ENCODE results near the gene KCNIP1.

The KCNIP1 gene

GRCh38 chr5:170484459-170484831 lies 19.4 kb upstream of the KCNIP1 start:
- DNase-seq: no peak
- in situ Hi-C loops (cut with HindIII; ENCODE audit: low pct_ligation_motif_present, low sequenced_read_pairs): no loop called here
- Histone ChIP-seq H3K27me3 (replicated peaks) (no peaks in the 10 kb centered on the region), H3K36me3 (replicated peaks) (no peaks in the 10 kb centered on the region), H3K4me3 (ENCODE audit: low read depth, low read length) (no peak overlapping the region), H3K27ac (no peak overlapping the region)
- no peak for TF ChIP-seq CTCF (IDR thresholded peaks at IDR 0.05; ENCODE audit: low read depth, low read length, missing control alignments)

- Histone ChIP-seq H3K4me3 (ENCODE audit: low read depth, low read length) (no peak overlapping the region), H3K36me3 (replicated peaks) (no peaks in the 10 kb centered on the region), H3K27me3 (replicated peaks) (no peaks in the 10 kb centered on the region), H3K27ac (no peak overlapping the region)
- TF ChIP-seq CTCF (IDR thresholded peaks at IDR 0.05; ENCODE audit: low read depth, low read length, missing control alignments): no peak
- in situ Hi-C loops (cut with HindIII; ENCODE audit: low pct_ligation_motif_present, low sequenced_read_pairs): no loop called here
- DNase-seq: no peak
Measured at GRCh38 chr5:170484847-170485615, 18.8 kb upstream of the KCNIP1 start.

GRCh38 chr5:170485616-170485911 lies 18.3 kb upstream of the KCNIP1 start:
- Histone ChIP-seq H3K36me3 (replicated peaks) (no peaks in the 10 kb centered on the region), H3K27me3 (replicated peaks) (no peaks in the 10 kb centered on the region), H3K27ac (no peak overlapping the region), H3K4me3 (ENCODE audit: low read depth, low read length) (no peak overlapping the region)
- in situ Hi-C loops (cut with HindIII; ENCODE audit: low pct_ligation_motif_present, low sequenced_read_pairs): no loop called here
- DNase-seq: no peak
- no peak for TF ChIP-seq CTCF (IDR thresholded peaks at IDR 0.05; ENCODE audit: low read depth, low read length, missing control alignments)

GRCh38 chr5:170486371-170486770 lies 17.4 kb upstream of the KCNIP1 start:
- Histone ChIP-seq H3K4me3 (ENCODE audit: low read depth, low read length) (no peak overlapping the region), H3K36me3 (replicated peaks) (no peaks in the 10 kb centered on the region), H3K27ac (no peak overlapping the region), H3K27me3 (replicated peaks) (no peaks in the 10 kb centered on the region)
- no peak for TF ChIP-seq CTCF (IDR thresholded peaks at IDR 0.05; ENCODE audit: low read depth, low read length, missing control alignments)
- in situ Hi-C loops (cut with HindIII; ENCODE audit: low pct_ligation_motif_present, low sequenced_read_pairs): no loop called here
- no peak for DNase-seq

- DNase-seq: no peak
- in situ Hi-C loops (cut with HindIII; ENCODE audit: low pct_ligation_motif_present, low sequenced_read_pairs): no loop called here
- H3K27ac ChIP-seq: no peak overlapping the region
- no peak for TF ChIP-seq CTCF (IDR thresholded peaks at IDR 0.05; ENCODE audit: low read depth, low read length, missing control alignments)
- H3K4me3 ChIP-seq (ENCODE audit: low read depth, low read length): no peak overlapping the region
- H3K36me3 ChIP-seq (replicated peaks): no peaks in the 10 kb centered on the region
- H3K27me3 ChIP-seq (replicated peaks): no peaks in the 10 kb centered on the region
Measured at GRCh38 chr5:170488570-170488969, 15.2 kb upstream of the KCNIP1 start.

GRCh38 chr5:170489199-170489598 lies 14.6 kb upstream of the KCNIP1 start:
- no peak for DNase-seq
- no peaks in the 10 kb centered on the region for H3K27me3 ChIP-seq (replicated peaks)
- H3K4me3 ChIP-seq (ENCODE audit: low read depth, low read length): no peak overlapping the region
- no peak overlapping the region for H3K27ac ChIP-seq
- in situ Hi-C loops (cut with HindIII; ENCODE audit: low pct_ligation_motif_present, low sequenced_read_pairs): no loop called here
- no peak for TF ChIP-seq CTCF (IDR thresholded peaks at IDR 0.05; ENCODE audit: low read depth, low read length, missing control alignments)
- no peaks in the 10 kb centered on the region for H3K36me3 ChIP-seq (replicated peaks)

All from brain microvascular endothelial cell (primary cell).